ENCODE results near the gene SPEM3. TPM values are rescaled to one million over a fixed set of nuclear protein-coding genes. Genes with fewer than 3 reads are reported as not detected.

The SPEM3 gene
- total and polyA plus RNA-seq, 2 donors (not counting 3 experiments of a cell fraction or from before 2014, with no cell fraction given) = not detected

DNA sequence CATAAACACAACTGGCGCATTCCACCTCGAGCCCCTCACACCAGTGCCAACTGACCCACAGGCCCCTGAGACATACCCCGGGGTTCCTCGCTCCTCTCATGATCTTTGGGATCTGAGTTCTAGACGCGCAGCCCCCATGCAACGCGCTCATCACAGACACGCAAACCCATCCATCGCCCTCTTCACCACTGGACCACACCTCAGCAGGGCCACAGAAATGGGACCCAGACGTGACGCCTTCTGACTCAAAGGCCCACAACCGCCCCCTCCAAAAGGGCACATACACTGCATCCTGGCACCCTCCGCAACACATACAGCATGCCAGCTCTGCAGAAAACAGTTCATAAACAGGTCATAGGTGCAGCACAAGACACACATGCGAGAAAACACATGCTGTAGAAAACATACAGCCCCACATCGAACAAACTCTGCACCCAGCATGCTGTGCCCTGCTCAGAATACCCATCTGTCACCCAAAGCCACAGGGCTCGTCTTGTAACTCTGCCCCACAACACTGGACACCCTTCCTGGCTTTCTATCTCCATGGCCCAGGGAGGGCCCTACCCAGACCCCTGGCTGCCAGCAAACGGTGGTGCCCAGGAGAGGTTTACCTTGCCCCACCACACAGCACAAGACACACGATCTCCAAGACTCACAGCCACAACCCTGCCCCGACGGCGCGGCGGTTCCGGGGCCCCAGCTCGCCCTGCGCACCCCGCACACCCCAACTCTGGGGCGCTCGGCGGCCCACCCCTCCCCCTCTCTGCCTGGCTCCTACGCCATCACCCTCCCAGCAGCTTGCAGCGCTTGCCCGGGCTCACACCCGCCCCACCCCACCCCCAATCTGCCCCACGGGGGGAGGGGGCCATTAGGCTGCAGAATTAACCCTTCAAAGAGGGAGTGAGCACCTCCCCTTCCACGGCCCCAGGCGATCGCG is 49.9 kb downstream of the SPEM3 start:
- no peak for FAIRE-seq
- H3K27ac ChIP-seq (ENCODE audit: insufficient read depth, low read depth, low read length) = peak overlapping the region; percentile 58
- DNase-seq (ENCODE audit: low read depth, low spot score) = peak; percentile 35
- no peaks in the 10 kb centered on the region for H3K9me3 ChIP-seq (replicated peaks; ENCODE audit: control insufficient read depth, insufficient read depth, low read length)
- no peaks in the 10 kb centered on the region for H3K36me3 ChIP-seq (ENCODE audit: control insufficient read depth in 2 of 2, extremely low read depth in 1 of 2, insufficient read depth in 2 of 2, low read length in 2 of 2)
- H2AFZ ChIP-seq (ENCODE audit: low read depth, low read length) = no peak overlapping the region
- H3K4me1 ChIP-seq (ENCODE audit: control insufficient read depth, extremely low read depth, insufficient read depth, low read length) = peaks cover 38% of the 10 kb centered on the region
- H3K79me2 ChIP-seq (ENCODE audit: control insufficient read depth, insufficient read depth, low read length) = peaks cover 55% of the 10 kb centered on the region
- no TSS peak for BruUV-seq (replicated peaks)
- no peaks in the 10 kb centered on the region for H3K9me1 ChIP-seq (replicated peaks; ENCODE audit: control insufficient read depth, extremely low read depth, insufficient read depth, low read length)
- intact Hi-C loops (cut with micrococcal nuclease) = no loop called here
- no peak for TF ChIP-seq POLR2A (IDR thresholded peaks at IDR 0.05; ENCODE audit: low read depth, low read length)
- TF ChIP-seq POLR2AphosphoS5 (IDR thresholded peaks at IDR 0.05; ENCODE audit: insufficient read depth, low read depth, low read length) = peak; percentile 9
- H3K4me2 ChIP-seq (ENCODE audit: insufficient read depth, low read length) = peak overlapping the region; percentile 80
- no peaks in the 10 kb centered on the region for H3K27me3 ChIP-seq (ENCODE audit: control insufficient read depth in 2 of 2, insufficient read depth in 2 of 2, low read length in 2 of 2)
- H4K20me1 ChIP-seq (replicated peaks; ENCODE audit: control insufficient read depth, extremely low read depth, insufficient read depth, low read length) = no peaks in the 10 kb centered on the region
- dilution Hi-C loops (cut with MboI; ENCODE audit: extremely low pct_ligation_motif_present, low sequenced_read_pairs) = no loop called here
- CTCF ChIA-PET = interaction anchor here (0.5 to 3.0 kb wide), 11 partner anchors 10 to 111 kb away, joined by 3 to 21 read pairs (median 3); partner anchors contain the start of gene TMEM102
- H3K4me3 ChIP-seq (replicated peaks in 1 of 3; ENCODE audit: insufficient read depth in 1 of 3, low read depth in 1 of 3, low read length in 3 of 3) = peak overlapping the region; percentile 49 to 91 (median 71)
- POLR2A ChIA-PET = interaction anchor here (0.5 to 1.3 kb wide), 3 partner anchors 14 to 80 kb away, joined by 3 read pairs; partner anchors contain the start of gene TNFSF13
- peak overlapping the region; percentile 80 for H3K9ac ChIP-seq (replicated peaks; ENCODE audit: extremely low read depth, insufficient read depth, low read length)

- H3K9ac ChIP-seq (replicated peaks; ENCODE audit: extremely low read depth, insufficient read depth, low read length) = peak within 1 kb of the TSS; percentile 80
- BruUV-seq (replicated peaks) = no TSS peak
- no peaks in the 10 kb centered on the region for H4K20me1 ChIP-seq (replicated peaks; ENCODE audit: control insufficient read depth, extremely low read depth, insufficient read depth, low read length)
- CTCF ChIA-PET = interaction anchor here (0.5 to 2.1 kb wide), 7 partner anchors 13 to 117 kb away, joined by 3 to 13 read pairs (median 5); partner anchors contain the start of gene TMEM102
- H3K27ac ChIP-seq (ENCODE audit: insufficient read depth, low read depth, low read length) = peak within 1 kb of the TSS; percentile 58
- H3K36me3 ChIP-seq (ENCODE audit: control insufficient read depth in 2 of 2, extremely low read depth in 1 of 2, insufficient read depth in 2 of 2, low read length in 2 of 2) = no peaks in the 10 kb centered on the region
- intact Hi-C loops (cut with micrococcal nuclease) = loop anchor here (10.0 kb wide), 1 partner anchor 205 kb away; the partner anchor contains the start of genes TP53 and WRAP53
- H3K4me3 ChIP-seq (replicated peaks in 1 of 3; ENCODE audit: insufficient read depth in 1 of 3, low read depth in 1 of 3, low read length in 3 of 3) = peak within 1 kb of the TSS; percentile 49 to 91 (median 71)
- DNase-seq (ENCODE audit: low read depth, low spot score) (peak; percentile 44), FAIRE-seq (peak; percentile 48)
- H3K9me3 ChIP-seq (replicated peaks; ENCODE audit: control insufficient read depth, insufficient read depth, low read length) = no peaks in the 10 kb centered on the region
- H3K27me3 ChIP-seq (ENCODE audit: control insufficient read depth in 2 of 2, insufficient read depth in 2 of 2, low read length in 2 of 2) = no peaks in the 10 kb centered on the region
- peak within 1 kb of the TSS; percentile 38 for H2AFZ ChIP-seq (ENCODE audit: low read depth, low read length)
- H3K4me2 ChIP-seq (ENCODE audit: insufficient read depth, low read length) = peak within 1 kb of the TSS; percentile 80
- peaks cover 38% of the 10 kb centered on the region for H3K4me1 ChIP-seq (ENCODE audit: control insufficient read depth, extremely low read depth, insufficient read depth, low read length)
- no peak for TF ChIP-seq CTCF (IDR thresholded peaks at IDR 0.05; ENCODE audit: extremely low read depth in 1 of 2, insufficient read depth in 1 of 2, low read depth in 1 of 2, low read length in 2 of 2)
- TF ChIP-seq JUN (IDR thresholded peaks at IDR 0.05; ENCODE audit: borderline replicate concordance, insufficient read depth, insufficient read length, low read depth) = no peak
- TF ChIP-seq EZH2 (IDR thresholded peaks at IDR 0.05; ENCODE audit: borderline replicate concordance, low read depth, low read length, severe bottlenecking) = no peak
- no peak for TF ChIP-seq FOS (IDR thresholded peaks at IDR 0.05; ENCODE audit: borderline replicate concordance, insufficient read depth, low read length)
- no peak for TF ChIP-seq MAX (IDR thresholded peaks at IDR 0.05; ENCODE audit: insufficient read depth, insufficient read length)
- peaks cover 47% of the 10 kb centered on the region for H3K79me2 ChIP-seq (ENCODE audit: control insufficient read depth, insufficient read depth, low read length)
- dilution Hi-C loops (cut with MboI; ENCODE audit: extremely low pct_ligation_motif_present, low sequenced_read_pairs) = no loop called here
- POLR2A ChIA-PET = interaction anchor here (0.6 to 1.3 kb wide), 5 partner anchors 15 to 128 kb away, joined by 3 to 5 read pairs (median 3); partner anchors contain the start of genes TMEM256 and TNFSF13
- H3K9me1 ChIP-seq (replicated peaks; ENCODE audit: control insufficient read depth, extremely low read depth, insufficient read depth, low read length) = no peaks in the 10 kb centered on the region
Observed at GRCh38 chr17:7479213-7480088, 50.8 kb downstream of the SPEM3 start, which contains the start of gene ZBTB4. TSS of gene ZBTB4 (minus strand) at chr17:7479631. CDS start at chr17:7466801, 12,830 bp downstream.

All from endothelial cell of umbilical vein (primary cell).